HG03565 (cell line): ENCODE measurements around the gene SERINC4.
"Not testable (repeated sequence)": the region's sequence is repeated elsewhere in the genome, so short reads cannot be mapped to it uniquely, and the experiment has no call there.

ENCODE experiments used
- ATAC-seq: cut with Tn5 transposase; IDR thresholded peaks from one replicate; pipeline ENCODE4 v1.9.1; 2021; ENCODE audit warnings: mild to moderate bottlenecking, moderate library complexity; ENCODE audit not compliant: unreplicated experiment

The SERINC4 gene

GRCh38 chr15:43763819-43764446 lies 36.1 kb downstream of the SERINC4 start:
- ATAC-seq = no peak

- ATAC-seq = no peak
These were observed 37.2 kb downstream of the SERINC4 start for GRCh38 chr15:43762824-43763223.

GRCh38 chr15:43751885-43752284 lies 48.1 kb downstream of the SERINC4 start:
- no peak for ATAC-seq

- peak; percentile 41 for ATAC-seq
These were observed 50.2 kb downstream of the SERINC4 start for GRCh38 chr15:43749690-43750345.

GRCh38 chr15:43748376-43748775 lies 51.6 kb downstream of the SERINC4 start:
- no peak for ATAC-seq

- not testable (repeated sequence) for ATAC-seq
These were observed 53.1 kb downstream of the SERINC4 start for GRCh38 chr15:43746903-43747309.

GRCh38 chr15:43746245-43746902 lies 53.6 kb downstream of the SERINC4 start, which contains the start of gene PDIA3:
PDIA3 (plus strand) TSS chr15:43746438; CDS start chr15:43746540, 102 bp downstream.
- peak; percentile 50 for ATAC-seq
